ENCODE results near the gene ZBTB17.
"Not testable (repeated sequence)": the region's sequence is repeated elsewhere in the genome, so short reads cannot be mapped to it uniquely, and the experiment has no call there.

The ZBTB17 gene

DNA sequence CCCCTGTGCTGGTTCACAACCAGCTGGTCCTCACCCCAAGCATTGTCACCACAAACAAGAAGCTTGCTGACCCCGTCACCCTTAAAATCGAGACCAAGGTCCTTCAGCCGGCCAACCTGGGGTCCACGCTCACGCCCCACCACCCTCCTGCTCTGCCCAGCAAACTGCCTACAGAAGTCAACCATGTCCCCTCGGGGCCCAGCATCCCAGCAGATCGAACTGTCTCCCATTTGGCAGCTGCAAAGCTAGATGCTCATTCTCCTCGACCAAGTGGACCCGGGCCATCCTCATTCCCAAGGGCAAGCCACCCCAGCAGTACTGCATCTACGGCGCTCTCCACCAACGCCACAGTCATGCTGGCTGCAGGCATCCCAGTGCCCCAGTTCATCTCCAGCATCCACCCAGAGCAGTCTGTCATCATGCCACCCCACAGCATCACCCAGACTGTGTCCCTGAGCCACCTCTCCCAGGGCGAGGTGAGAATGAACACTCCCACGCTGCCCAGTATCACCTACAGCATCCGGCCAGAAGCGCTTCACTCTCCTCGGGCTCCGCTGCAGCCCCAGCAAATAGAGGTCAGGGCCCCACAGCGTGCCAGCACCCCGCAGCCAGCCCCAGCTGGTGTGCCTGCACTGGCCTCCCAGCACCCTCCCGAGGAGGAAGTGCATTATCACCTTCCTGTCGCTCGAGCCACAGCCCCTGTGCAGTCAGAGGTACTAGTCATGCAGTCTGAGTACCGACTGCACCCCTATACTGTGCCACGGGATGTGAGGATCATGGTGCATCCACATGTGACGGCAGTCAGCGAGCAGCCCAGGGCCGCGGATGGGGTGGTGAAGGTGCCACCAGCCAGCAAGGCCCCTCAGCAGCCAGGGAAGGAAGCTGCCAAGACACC is 40.6 kb downstream of the ZBTB17 start:
- no peak for DNase-seq (ENCODE audit: low spot score)

DNA sequence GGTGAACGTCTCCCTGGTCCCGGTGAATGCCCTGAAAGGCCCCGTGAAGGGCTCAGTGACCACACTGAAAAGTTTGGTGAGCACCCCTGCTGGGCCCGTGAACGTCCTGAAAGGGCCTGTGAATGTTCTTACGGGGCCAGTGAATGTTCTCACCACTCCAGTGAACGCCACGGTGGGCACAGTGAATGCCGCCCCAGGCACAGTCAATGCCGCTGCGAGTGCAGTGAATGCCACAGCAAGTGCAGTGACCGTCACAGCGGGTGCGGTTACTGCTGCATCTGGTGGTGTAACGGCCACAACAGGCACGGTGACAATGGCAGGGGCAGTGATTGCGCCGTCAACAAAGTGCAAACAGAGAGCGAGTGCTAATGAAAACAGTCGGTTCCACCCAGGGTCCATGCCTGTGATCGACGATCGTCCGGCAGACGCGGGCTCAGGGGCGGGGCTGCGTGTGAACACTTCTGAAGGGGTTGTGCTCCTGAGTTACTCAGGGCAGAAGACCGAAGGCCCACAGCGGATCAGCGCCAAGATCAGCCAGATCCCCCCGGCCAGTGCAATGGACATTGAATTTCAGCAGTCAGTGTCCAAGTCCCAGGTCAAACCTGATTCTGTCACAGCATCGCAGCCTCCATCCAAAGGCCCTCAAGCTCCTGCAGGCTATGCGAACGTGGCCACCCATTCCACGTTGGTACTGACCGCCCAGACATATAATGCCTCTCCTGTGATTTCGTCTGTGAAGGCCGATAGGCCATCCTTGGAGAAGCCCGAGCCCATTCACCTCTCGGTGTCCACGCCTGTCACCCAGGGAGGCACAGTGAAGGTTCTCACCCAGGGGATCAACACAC is 41.5 kb downstream of the ZBTB17 start:
- no peak for DNase-seq (ENCODE audit: low spot score)

DNA sequence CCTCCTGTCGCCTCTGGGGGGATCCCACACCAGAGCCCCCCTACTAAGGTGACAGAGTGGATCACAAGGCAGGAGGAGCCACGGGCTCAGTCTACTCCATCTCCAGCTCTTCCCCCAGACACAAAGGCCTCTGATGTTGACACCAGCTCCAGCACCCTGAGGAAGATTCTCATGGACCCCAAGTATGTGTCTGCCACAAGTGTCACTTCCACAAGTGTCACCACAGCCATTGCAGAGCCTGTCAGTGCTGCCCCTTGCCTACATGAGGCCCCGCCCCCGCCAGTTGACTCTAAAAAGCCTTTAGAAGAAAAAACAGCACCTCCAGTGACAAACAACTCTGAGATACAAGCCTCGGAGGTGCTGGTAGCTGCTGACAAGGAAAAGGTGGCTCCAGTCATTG is 42.2 kb downstream of the ZBTB17 start:
- DNase-seq (ENCODE audit: low spot score): no peak

DNA sequence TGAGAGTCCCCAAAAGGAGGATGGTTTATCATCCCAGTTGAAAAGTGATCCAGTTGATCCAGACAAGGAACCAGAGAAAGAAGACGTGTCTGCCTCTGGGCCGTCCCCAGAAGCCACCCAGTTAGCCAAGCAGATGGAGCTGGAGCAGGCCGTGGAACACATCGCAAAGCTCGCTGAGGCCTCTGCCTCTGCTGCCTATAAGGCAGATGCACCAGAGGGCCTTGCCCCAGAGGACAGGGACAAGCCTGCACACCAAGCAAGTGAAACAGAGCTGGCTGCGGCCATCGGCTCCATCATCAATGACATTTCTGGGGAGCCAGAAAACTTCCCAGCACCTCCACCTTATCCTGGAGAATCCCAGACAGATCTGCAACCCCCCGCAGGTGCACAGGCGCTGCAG is 43.3 kb downstream of the ZBTB17 start:
- no peak for DNase-seq (ENCODE audit: low spot score)

DNA sequence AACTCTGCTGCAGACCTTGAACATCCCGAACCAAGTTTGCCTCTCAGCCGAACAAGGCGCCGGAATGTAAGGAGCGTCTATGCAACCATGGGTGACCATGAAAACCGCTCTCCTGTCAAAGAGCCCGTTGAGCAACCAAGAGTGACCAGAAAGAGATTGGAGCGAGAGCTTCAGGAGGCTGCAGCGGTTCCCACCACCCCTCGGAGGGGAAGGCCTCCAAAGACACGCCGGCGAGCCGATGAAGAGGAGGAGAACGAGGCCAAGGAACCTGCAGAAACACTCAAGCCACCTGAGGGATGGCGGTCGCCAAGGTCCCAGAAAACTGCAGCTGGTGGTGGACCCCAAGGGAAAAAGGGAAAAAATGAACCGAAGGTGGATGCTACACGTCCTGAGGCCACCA is 44.0 kb downstream of the ZBTB17 start:
- no peak for DNase-seq (ENCODE audit: low spot score)

DNA sequence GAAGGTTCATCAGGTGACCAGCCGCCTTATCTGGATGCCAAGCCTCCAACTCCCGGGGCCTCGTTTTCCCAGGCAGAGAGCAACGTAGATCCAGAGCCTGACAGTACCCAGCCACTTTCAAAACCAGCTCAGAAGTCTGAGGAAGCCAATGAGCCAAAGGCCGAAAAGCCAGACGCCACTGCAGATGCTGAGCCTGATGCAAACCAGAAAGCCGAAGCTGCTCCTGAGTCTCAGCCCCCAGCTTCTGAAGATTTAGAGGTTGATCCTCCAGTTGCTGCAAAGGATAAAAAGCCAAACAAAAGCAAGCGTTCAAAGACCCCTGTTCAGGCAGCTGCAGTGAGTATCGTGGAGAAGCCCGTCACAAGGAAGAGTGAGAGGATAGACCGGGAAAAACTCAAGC is 44.5 kb downstream of the ZBTB17 start:
- no peak for DNase-seq (ENCODE audit: low spot score)

DNA sequence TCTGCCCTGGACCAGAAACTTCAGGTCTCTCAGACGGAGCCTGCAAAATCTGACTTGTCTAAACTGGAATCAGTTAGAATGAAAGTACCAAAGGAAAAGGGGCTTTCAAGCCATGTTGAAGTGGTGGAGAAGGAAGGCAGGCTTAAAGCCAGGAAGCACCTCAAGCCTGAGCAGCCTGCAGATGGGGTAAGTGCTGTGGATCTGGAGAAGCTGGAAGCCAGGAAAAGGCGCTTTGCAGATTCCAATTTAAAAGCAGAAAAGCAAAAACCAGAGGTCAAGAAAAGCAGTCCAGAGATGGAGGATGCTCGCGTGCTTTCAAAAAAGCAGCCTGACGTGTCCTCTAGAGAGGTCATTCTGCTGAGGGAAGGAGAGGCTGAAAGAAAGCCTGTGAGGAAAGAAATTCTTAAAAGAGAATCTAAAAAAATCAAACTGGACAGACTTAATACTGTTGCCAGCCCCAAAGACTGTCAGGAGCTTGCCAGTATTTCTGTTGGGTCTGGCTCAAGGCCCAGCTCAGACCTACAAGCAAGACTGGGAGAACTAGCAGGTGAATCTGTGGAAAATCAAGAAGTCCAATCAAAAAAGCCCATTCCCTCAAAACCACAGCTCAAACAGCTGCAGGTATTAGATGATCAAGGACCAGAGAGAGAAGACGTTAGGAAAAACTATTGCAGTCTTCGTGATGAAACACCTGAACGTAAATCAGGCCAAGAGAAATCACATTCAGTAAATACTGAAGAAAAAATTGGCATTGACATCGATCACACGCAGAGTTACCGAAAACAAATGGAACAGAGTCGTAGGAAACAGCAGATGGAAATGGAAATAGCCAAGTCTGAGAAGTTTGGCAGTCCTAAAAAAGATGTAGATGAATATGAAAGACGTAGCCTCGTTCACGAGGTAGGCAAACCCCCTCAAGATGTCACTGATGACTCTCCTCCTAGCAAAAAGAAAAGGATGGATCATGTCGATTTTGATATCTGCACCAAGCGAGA is 46.6 kb downstream of the ZBTB17 start:
- DNase-seq (ENCODE audit: low spot score): no peak

DNA sequence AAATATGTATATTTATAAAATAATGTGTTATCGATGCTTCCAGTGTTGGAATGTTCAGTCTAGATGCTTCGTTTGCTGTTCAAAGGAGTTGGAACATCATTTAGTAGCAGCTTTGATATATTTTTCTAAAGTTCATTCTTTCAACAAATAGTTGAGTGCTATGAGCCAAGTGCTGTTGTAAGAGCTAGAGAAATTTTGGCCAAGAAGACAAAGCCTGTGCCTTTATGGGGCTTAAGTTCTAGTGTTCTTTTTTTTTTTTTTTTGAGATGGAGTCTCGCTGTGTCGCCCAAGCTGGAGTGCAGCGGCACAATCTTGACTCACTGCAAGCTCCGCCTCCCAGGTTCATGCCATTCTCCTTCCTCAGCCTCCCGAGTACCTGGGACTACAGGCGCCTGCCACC is 49.5 kb downstream of the ZBTB17 start:
- DNase-seq (ENCODE audit: low spot score): not testable (repeated sequence)

DNA sequence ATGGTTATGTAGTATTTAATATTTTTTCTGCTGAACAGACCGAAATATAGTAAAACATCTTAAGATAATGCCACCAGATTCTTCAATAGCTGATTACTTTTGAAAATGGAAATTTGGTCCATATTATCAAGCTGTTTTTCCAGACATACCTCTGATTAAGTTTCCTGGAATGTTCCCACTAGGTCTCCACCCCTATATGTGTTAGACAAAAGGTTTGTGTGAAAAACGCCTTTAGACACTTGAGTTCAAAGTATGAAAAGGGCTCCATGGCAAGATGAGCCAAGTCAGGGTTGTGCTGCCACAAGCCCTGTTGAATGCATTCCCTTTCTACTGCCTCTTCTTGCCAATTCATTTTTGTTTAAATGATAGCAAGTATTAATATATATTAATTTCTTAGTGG is 52.7 kb downstream of the ZBTB17 start:
- DNase-seq (ENCODE audit: low spot score): no peak

DNA sequence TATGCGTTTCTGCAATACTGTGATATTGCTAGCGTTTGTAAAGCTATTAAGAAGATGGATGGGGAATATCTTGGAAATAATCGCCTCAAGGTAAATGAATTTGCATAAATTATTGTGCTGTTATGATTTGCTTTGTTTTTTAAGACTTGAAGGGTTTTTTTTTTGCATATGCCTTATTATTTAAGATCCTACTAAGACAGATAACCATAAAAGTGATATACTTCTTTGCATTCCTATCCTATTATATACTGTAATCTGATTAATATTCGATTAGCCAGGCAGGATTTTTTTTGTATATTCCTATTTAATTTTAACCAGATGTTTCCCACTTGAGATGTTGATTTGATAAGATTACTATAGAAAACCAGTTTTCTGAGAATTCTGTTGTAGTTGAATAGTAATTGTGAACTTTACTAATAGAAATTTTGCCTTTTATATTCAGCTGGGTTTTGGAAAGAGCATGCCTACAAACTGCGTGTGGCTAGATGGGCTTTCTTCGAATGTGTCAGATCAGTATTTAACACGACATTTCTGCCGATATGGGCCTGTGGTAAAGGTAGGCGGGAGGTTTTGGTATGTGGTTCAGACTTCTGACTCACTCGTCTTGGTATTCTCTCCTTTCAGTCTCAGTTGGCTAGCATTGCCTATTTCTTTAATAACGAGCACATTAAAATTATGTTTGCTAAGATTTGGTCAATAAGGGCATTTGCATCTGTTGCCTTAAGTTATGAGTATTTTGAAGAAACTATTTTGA is 56.8 kb downstream of the ZBTB17 start:
- peak; percentile 90 for DNase-seq (ENCODE audit: low spot score)

DNA sequence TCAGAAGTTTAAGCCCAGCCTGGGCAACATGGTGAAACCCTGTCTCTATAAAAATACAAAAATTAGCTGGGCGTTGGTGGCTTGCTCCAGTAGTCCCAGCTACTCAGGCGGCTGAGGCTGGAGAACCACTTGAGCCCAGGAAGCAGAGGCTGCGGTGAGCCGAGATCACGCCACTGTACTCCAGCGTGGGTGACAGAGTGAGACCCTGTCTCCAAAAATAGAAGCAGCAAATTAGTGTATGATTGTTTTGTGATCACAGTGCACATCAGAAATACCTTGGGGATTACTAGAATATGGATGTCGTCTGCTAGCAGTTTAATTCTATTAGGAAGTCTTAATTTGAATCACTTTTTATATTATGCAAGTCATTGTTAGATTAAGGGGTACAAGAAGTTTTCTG is 59.0 kb downstream of the ZBTB17 start:
- DNase-seq (ENCODE audit: low spot score): no peak

DNA sequence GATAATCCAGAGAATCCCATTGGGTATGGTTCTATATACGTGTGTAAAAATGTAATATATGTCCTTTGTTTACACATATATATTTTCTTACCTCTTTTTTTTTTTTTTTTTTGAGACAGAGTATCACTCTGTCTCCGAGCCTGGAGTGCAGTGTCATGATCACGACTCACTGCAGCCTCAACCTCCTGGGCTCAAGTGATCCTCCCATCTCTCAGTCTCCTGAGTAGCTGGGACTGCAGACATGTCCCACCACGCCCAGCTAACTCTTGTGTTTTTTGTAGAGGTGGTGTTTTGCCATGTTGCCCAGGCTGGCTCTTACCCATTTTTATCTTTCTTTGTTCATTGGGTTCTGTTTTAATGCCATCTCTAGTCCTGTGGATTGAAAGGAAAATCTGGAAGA is 59.5 kb downstream of the ZBTB17 start:
- no peak for DNase-seq (ENCODE audit: low spot score)

DNA sequence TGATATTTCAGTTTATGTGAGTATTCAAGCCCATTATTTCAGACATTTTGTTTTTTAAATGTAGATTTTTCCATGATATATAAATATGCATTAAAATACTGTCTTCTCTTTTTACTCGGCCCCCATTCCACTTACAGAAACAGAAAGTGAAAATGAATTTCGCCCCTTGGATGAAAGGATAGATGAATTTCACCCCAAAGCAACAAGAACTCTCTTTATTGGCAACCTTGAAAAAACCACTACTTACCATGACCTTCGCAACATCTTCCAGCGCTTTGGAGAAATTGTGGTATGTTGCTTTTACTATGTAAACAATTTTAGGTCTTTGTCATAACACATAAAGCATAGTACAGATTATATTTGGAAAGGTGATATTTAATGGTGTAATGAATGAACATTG is 59.9 kb downstream of the ZBTB17 start:
- DNase-seq (ENCODE audit: low spot score): no peak

DNA sequence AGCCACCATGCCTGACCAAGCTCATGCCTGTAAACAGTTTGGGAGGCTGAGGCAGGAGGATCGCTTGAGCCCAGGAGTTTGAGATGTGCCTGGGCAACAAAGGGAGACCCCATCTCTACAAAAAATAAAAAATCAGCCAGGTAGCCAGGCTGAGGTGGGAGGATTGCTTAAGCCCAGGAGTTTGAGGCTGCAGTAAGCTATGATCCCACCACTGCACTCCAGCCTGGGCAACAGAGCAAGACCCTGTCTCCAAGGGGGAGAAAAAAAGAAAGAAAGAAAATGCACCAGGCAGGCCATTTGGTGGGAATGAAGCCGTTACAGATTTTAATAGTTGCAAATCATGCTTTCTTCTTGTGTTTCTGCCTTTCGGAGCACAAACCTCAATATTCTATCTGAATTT is 62.3 kb downstream of the ZBTB17 start:
- not testable (repeated sequence) for DNase-seq (ENCODE audit: low spot score)

DNA sequence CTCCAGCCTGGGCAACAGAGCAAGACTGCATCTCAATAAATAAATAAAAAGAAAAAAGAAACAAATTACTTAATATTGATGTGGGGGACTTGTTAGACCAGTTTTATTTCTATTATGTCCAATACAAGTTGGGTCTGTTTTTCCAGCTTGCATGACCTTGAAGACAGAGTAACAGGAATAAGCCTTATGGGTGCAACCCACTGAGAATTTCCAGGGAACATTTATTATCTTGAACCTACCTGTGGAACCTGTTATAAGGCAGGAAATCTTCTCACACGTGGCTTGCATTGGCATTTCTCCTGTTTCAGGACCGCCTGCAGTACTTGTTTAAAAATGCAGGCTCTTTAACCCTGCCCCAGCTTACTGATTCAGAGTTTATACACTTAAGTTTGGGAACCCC is 64.0 kb downstream of the ZBTB17 start:
- DNase-seq (ENCODE audit: low spot score): no peak

DNA sequence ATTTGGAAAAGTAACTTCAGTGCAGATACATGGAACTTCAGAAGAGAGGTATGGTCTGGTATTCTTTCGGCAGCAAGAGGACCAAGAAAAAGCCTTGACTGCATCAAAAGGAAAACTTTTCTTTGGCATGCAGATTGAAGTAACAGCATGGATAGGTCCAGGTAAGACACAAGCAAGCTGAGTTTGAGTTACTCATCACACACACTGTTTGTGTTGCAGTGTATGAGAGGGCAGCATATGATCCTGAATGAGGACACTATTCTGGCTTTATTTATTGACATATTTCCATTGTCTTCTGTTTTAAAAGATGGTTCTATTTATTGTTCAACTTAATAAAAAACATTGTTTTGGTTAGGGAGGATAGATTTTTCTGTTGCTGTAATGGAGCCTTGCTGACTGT is 64.8 kb downstream of the ZBTB17 start:
- DNase-seq (ENCODE audit: low spot score): no peak

DNA sequence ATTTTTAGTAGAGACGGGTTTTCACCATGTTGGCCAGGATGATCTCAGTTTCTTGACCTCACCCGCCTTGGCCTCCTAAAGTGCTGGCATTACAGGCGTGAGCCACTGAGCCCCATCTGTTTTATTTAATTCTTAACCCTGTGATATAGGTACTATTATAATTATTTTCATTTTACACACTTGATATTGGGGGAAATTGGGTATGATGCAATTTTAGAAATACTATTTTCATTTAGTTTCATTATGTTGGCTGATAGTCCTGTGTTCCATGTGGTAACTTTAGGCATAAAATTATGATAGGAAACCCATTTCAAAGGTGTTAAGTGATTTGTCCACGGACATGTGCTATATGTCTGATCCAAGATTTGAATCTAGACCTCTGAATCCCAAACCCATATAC is 67.3 kb downstream of the ZBTB17 start:
- DNase-seq (ENCODE audit: low spot score): no peak

DNA sequence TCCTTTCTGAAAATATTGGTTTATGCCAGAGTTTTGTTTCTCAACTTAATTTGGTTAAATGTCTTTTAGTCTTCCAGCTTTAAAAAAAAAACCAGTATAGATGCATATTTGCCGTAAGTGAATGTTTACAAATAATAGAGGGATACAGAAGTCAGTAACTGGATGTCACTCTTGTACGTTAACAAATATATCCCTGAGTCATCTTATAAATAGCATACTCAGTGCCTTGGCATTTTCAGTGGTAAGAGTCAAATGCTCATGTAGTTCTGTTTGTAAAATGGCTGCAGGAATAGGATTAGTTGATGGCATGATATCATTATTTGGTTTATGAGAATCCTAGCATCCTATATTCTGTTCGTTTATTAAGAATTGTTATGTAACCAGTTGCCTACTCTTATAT is 73.0 kb downstream of the ZBTB17 start:
- no peak for DNase-seq (ENCODE audit: low spot score)

DNA sequence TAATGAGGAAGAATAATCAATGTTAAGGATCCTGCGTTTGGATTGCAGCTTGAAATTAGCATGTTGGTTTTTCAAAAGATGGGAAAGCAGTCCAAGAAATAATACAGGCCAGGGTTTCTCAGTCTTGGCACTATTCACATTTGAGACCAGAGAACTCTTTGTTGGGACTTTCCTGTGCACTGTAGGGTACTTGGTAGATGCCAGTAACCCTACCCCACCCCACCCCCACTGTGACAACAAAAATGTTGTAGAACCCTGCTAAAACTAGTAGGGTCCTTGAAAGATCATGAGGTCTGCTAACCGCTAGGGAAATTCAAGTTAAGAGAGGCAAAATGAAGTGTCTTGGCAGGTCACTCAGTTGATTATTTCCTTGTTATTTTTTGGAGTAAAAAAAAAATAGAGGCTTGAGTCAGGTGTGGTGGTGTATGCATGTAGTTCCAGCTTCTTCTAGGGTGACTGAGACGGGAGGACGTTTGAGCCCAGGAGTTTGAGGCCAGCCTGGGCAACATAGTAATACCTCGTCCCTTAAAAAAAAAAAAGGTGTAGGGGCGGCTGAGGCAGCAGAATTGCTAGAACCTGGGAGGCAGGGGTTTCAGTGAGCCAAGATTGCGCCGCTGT is 75.1 kb downstream of the ZBTB17 start:
- no peak for DNase-seq (ENCODE audit: low spot score)

DNA sequence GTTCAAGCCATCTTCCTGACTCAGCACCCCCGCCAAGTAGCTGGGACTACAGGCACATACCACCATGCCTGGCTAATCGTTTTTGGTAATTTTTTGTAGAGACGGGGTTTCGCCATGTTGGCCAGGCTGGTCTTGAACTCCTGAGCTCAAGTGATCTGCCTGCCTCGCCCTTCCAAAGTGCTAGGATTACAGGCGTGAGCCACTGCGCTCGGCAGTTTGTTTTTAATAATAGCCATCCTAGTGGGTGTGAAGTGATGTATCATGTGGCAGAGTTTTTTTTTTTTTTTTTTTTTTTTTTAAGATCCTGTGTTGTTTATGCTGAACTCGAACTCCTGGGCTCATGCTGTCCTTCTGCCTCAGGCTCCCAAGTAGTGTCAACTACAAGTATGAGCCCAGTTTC is 76.6 kb downstream of the ZBTB17 start:
- DNase-seq (ENCODE audit: low spot score): no peak
